GM21367 (cell line): ENCODE data around the gene FAM163B.

Source experiments
- ATAC-seq: cut with Tn5 transposase; IDR thresholded peaks from one replicate; pipeline ENCODE4 v1.9.1; 2021; ENCODE audit not compliant: unreplicated experiment

Gene FAM163B

DNA sequence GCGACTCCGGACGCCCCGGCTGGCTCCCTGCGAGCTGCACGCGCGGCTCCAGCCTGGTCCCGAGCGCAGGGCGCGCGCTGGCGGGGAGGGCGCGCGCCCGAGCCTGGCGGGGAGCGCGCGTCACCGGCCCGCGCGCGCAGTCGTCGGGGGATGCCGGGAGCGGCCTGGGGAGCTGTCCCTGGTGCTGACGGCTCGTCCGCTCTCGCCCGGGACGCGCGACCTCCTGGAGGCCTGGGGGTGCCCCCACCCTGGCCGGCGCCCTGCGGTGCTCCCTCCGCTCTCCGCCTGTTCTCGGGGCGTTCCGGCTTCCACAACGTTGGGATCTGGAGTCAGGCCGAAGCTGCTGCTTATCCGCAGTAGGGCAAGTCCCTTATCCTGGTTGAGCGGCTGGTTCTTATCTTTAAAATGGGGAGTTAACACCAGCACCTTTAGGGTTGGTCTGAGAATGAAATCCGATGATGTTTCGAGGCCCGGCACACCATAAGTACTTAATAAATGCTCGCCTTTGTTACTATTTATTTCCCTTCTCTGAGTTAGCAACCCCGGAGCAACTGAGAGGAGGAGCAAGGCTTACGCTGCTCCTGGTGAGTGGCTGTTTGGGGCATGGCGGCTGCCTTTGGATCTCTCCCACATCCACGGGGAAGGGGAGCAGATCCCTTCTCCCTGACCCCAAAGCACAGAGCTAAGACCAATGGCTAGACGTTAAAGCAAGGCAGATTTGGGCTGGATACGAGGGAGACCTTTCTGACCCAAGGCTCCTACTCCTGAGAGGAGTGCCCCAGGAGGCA is at the start of gene FAM163B:
Gene FAM163B (minus strand): TSS at position 79 of the 788 bp plus-strand sequence. CDS start 29,166 bp downstream, outside the sequence.
- no peak for ATAC-seq

DNA sequence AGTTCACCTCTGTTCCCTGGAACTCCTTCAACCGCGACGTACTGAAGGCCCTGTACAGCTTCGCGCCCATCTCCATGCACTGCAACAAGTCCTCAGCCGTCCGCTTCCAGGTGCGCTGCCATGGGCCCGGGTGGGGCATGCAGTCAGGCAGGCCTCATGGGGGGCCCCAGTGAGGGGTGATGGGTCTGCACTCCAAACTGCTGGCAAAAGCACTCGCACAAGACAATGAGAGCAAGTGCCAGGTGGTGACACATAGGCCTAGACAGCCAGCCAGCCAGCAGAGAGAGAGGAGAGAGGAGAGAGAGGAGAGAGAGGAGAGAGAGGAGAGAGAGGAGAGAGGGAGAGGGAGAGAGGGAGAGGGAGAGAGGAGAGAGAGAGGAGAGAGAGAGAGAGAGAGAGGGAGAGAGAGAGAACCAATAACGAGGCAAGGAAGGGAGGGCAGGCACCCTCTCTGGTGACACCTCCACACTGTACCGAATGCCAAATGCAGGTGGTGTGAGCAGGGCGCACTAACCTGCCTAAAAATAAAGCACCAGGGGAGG is 48.0 kb upstream of the FAM163B start:
- no peak for ATAC-seq

DNA sequence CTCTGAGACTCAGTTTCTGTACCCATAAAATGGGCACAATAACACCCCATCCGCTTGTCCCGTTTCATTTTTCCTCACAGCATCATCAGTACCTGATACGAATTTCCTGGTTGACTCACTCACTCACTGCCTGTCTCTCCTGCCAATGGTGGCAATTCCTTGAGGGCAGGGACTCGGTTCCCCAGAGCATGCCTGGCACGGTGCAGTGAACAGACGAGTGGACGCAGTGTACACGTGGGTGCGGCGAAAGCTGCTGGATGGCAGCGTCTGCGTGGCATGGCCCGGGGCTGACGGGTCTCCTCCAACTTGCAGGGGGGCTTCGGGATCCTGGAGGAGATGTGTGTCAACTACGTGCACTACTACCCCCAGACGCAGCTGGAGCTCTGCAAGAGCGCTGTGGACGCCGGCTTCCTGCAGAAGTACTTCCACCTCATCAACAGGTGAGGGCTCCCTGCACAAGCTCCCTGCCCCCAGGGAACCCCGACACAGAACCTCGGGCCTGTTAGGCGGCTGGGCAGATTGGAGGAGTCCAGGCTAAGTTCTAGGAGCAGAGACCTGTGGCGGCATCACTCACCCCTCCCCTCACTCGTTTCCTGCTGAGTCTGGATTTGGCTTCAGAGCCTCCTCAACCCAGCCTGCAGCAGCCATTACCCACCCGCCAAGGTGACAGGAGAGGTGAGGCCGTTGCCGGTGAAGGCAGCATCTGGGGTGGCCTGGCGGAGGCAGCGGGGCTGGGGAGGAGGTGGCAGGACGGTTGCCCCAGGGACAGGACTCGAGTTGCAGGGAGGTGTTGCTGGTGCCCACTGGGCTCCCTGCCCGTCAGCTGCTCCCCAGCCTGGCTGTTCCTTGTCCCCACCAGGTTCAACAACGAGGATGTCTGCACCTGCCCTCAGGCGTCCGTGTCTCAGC is 47.3 kb upstream of the FAM163B start:
- no peak for ATAC-seq

DNA sequence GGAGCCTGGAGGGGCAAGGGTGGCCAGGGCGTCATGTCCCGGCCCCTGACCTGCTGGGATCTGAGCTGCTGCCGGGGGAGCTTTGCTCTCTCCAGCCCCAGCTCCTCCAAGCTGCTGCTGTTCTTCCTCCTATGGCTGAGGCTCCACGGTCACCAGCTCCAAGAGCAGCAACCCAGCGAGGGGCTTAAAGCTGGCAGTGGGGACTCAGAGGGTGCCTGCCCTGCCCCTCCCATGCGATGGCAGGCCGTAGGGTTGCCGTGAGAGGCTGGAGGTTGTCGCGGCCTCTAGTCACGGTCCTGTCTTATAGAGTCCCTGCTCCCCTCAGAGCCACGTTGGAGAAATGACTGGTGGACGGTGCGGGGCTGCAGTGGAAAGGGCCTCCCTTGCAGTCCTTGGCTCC is 46.5 kb upstream of the FAM163B start:
- no peak for ATAC-seq

DNA sequence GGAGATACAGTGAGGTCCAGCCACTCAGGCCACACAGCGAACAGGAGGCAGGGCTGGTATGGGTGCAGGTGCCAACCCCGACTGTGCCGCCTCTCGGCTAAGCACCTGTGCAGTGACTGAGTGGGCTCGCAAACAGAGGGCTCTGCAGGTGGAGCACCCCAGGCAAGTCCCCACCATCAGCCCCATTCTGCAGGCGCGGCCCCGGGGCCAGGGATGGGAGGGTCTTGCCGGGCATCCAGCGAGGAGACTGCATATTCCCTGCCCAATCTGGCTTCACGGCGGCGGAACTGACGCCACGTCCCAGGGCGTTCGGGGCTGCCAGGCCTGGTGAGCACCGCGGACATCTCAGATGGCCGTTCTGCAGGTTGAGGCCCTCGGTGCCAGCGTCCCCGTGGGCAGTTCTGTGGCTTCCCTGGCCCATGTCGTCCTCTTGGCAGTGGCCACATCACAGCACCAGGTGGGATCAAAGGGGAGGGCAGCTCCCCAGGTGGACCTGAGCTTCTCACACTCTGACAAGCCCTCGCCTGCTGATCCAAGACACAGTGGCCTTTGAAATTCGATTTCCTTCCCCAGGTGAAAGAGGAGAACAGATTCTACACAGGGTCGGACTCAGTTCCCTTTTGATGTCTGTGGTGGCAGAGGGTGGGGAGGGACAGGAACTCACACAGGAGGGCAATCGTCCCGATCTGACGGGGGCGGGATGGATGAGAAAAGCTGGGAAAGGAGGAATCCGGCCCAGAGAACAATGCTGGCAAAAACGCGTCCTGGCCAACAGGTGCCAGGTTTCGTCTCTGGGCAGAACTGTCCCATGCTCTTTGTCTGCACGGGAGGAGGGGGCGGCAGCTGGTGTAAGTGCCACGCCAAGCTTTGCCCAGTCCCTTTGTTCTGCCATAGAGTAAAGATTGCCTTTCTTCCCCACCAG is 45.8 kb upstream of the FAM163B start:
- no peak for ATAC-seq

DNA sequence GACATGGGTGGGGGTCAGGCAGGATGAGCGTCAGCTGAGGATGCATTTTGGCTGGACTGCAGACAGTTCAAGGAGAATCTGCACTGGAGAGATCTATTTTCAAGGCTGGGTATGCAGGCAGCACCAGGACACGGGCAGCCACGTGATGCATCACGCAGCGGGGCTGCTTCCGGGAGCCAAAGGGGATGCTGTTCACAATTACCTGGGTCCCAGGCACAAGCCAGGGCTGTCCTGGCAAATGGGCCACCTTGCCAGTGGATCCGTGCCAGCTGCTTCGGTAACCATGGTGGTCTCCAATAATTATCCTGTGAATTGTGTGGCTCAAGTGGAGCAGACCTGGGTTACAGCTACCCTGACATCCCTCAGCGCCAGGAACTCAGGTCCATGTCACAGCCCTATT is 44.4 kb upstream of the FAM163B start:
- no peak for ATAC-seq

DNA sequence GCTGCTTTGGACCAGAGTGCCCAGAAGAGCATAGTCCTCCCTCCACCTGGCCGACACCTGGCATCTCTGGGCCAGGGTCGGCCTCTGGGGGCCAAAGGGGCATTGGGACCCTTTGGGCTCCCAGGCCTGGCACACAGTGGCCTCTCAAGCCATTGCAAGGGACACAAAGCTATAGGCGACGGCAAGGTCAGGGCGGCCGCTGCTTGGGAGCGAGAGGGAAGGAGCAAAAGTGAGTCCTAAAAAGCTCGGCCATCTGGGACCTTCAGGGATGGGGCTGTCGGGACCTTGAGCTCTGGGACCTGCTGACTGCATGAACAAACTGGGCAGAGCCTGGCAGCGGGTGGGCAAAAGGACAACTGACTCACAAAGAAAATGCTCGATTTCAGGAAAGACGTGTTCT is 40.8 kb upstream of the FAM163B start:
- ATAC-seq = no peak

DNA sequence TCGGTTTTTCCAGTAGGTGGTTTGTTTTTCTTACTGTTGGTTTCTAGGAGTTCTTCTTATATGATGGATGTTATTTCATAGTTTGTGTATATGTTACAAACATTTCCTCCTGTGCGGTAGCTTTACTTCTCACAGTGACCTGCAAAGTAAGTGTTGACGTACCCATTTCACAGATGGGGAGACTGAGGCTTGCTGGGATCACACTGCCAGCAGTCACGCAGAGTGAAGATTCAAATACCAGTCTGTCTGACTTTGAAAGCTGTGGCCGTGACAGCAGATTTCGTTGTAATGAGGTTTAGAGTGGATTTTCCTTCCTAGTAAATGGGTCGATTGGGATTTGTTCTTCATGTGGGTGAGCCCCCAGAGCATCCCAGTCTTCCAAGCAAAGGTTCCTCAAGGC is 40.0 kb upstream of the FAM163B start:
- ATAC-seq = no peak

DNA sequence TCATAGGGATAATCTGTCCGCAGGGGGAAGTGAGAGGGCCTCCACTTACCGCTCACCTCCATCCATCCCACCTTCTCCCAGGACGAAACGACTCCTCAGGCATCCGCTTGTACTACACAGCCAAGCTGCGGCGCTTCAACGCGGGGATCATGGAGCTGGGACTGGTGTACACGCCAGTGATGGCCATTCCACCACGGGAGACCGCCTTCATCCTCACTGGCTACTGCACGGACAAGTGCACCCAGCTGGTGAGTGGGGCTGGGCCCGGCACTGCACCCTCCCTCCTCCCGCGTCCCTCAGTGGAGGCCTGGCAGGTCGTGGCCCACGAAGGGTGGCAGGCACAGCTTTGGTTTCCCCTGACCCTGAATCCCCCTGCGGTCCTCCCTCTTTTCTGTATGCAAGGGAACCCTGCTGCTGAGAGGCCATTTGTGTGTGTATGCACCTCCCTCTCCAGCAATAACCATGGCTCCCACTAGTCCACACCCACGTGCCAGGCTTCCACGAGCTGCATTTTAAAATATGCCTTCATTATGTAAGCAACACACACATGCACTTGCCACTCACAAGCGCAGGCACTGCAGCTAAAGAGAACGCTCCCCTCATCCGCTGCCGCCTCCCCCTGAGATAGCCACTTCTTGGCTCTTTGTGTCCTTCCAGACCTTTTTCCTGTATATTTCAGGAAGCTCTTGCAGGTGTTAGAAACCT is 38.7 kb upstream of the FAM163B start:
- ATAC-seq = no peak

DNA sequence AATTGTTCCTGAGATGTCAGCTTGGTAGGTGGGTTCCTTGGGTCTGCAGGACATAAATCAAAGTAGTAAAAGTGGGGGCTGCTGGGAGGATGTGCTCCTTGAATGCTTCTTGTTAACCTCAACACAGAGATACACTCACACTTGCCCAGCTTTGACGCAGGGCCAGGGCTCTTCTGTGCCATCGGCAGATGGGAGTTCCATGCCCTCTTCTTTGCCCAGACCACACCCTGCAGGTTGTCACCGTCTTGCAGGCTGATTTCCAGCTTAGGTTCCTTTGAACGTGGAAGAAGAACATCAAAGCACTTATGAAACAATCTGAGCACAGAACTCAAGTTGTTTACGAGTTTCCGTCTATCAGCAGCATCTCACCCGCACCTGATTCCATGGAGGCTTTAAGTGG is 38.0 kb upstream of the FAM163B start:
- no peak for ATAC-seq

DNA sequence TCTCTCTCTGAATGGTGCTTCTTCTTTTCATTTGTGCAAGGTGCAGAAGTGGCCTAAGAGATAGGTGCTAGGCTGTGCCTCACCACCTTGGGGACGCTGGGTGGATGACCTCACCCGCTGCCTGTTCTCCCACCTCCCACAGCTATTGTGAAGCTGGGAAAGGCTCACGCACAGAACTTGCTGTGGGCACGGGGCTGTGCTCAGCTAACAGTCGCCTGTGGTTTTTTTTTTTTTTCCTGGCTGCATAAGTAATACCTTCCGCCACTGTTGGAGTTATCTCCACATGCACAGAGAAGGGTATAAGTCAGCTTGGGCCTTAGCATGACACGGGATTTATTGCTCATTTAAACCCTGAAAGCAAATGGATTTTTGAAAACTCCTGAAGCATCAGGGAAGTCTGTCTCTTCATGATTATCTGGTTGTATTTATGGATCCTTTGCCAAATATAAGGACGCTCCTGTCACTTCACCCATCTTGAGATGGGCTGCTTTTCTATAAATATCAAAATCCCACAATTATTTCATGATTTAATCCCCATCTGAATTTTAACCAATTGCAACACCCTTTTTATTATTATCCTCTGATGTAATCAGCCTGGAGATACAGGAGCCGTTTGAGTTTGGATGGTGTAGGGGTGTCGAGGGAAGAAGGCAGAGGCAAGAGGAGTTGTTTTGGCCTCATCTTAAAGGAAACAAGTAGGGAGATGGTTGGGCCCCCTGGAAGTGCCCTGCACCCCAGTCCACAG is 36.0 kb upstream of the FAM163B start:
- ATAC-seq = no peak

DNA sequence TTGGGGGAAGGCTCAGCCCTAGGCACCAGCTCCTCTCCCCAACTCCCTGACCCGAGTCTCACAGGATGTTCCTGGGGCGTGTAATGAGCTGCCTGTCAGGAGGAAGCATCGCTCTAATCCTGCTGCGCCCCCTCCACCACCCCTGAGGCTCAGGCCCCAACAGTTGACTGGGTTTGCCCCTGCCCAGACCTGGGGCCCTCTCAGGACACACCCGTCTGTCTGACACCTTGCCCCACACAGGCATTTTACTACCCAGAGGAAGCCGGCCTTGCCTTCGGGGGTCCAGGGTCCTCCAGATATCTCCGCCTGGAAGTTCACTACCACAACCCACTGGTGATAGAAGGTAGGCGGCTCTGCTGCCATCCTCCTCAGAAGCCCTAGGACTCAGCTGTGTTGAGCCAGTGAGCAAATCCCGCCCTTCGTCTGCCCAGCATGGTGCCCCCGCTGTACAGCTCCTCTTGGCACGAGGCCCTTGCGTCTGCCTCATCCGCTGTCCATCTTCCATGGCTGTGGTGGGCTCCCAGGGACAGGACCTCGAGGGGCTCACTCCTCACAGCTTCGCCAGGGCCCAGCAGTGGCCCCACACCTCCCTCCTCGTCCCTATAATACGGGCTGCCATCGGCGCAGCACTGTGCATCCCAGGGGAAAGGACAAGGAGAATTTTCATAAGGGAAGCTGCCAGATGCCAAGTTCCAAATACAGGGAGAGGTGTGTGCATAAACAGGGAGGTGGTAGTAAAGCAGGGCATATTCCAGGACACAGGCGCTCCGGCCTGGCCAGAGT is 35.0 kb upstream of the FAM163B start:
- no peak for ATAC-seq

DNA sequence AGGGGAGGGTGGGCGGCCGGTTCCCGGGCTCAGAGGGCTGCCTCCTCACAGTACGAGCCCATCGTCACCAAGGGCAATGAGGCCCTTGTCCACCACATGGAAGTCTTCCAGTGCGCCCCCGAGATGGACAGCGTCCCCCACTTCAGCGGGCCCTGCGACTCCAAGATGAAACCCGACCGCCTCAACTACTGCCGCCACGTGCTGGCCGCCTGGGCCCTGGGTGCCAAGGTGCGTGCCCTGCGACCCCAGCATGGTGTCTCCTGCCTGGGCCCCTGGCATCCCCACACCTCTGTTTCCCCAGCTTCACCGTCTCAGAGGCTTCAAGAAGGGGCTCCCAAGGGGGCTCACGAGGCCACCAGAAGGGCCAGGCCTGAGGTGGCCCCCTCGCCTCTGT is 34.2 kb upstream of the FAM163B start:
- no peak for ATAC-seq

DNA sequence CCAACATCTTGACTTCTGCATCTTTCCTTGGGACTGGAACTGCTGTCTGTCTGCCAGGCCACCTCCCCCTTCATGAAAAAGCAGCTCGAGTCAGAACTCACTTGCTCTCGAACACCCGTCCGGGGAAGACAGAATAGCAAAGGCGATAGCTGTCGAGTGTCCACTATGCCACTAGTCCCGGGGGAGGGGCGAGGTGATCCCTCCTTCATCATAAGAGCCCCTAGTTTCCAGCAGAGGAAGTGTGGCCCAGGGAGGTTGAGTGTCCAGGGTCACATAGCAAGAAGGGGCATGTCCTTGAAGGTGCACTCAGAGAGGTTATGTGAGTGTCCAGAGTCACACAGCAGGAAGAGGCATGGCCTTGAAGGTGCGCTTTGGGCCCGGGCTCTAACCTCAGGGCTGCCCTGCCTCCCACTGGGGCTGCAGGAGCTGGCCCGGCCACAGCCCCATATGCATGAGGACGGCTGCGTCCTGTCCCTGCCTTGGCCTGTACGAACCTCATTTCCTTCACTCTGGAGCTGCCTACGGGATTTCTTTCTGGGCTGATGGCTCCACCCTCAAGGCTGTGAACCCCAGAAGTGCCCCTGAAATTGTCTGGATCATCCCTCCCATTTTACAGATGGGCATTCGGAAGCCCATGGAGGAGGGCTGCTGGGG is 33.6 kb upstream of the FAM163B start:
- ATAC-seq = no peak

DNA sequence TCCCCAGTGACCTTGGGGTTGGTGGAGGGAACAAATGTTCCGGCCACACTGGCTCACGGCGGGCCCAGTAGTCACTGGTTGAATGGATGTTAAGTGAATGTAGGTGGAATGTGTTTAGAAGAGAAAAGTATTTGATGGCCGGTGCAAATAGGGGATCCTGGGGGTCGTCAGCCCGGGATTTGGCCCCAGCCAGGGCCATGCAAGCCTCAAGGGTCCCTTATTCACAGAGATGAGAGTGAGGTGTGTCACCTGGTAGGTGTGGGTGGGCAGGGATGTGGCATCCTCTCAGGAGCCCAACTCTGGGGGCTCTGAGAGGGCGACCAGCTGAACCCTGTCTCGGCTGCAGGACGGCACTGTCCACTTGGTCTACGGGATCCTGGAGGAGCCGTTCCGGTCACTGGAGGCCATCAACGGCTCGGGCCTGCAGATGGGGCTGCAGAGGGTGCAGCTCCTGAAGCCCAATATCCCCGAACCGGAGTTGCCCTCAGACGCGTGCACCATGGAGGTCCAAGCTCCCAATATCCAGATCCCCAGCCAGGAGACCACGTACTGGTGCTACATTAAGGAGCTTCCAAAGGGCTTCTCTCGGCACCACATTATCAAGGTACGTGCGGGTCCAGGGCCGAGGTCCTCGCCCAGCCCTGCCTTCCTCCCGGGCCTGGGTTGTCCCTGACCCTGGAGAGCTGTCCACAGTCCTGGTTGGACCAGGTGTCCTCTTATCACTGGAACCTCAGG is 32.8 kb upstream of the FAM163B start:
- no peak for ATAC-seq

DNA sequence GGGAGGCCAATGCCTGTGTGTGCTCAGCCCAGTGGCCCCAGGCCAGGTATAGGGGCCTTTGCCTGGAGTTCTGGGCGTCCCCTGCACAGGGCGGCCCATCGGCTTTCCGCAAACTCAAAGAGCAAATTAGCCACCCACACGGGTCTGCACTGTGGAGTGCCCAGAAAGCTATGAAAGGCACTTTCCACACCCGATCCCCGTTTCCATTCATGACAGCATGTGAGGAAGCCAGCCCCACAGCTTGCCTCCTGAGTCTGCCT is 32.1 kb upstream of the FAM163B start:
- no peak for ATAC-seq

DNA sequence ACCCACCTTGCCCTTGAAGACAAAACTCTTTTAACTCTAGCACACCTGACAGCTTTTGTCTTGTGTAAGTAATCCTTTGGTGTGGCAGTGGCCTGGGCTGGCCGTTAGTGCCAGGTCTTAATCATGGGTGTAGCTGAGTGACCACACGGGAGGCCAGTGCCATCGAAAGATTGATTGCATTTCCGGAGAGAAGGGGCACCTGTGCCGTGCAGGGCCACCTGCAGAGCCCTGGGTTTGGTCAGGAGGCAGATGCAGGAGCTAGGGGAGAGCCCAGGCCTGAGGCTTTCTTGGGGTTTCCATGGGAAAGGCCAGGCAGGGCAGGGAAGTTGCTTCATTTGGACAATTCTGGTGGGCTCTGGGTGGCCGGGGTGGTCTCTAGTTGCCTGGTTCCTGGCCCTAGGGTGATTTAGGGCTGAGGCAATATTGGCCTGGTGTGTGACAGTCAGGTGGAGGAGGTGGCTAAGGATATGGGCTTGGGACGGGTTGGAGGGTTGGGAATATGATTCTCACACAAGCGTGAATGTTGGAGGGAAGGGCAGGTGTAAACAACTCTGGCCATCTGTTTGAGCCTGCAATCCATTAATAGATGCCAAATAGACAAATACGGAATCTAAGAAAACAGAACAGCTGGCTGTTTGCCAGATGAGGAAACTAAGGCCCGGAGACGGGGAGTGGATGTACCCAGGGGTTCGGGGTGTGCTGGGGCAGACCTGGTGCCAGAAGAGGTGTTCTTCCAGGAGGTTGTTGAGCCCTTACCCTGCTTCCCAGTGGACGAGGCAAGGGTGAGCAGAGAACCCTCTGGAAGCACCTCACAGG is 31.6 kb upstream of the FAM163B start:
- ATAC-seq = no peak
